ENCODE data around the gene RIPK4.

Gene RIPK4

GRCh38 chr21:41765420-41765821, 1.4 kb downstream of the RIPK4 start:
- H3K4me3 ChIP-seq (ENCODE audit: low read depth, low read length): no peak overlapping the region
- H3K27me3 ChIP-seq: peaks cover 55% of the 10 kb centered on the region
- no peaks in the 10 kb centered on the region for H3K36me3 ChIP-seq
- H3K4me1 ChIP-seq: no peaks in the 10 kb centered on the region
- no peaks in the 10 kb centered on the region for H3K9me3 ChIP-seq
- no peak for DNase-seq
- TF ChIP-seq CTCF (IDR thresholded peaks at IDR 0.05; ENCODE audit: low read depth, low read length): no peak

GRCh38 chr21:41764558-41765419, 2.1 kb downstream of the RIPK4 start:
- Histone ChIP-seq H3K4me1 (no peaks in the 10 kb centered on the region), H3K9me3 (no peaks in the 10 kb centered on the region), H3K27me3 (peaks cover 51% of the 10 kb centered on the region), H3K4me3 (ENCODE audit: low read depth, low read length) (no peak overlapping the region), H3K36me3 (no peaks in the 10 kb centered on the region)
- DNase-seq: no peak
- no peak for TF ChIP-seq CTCF (IDR thresholded peaks at IDR 0.05; ENCODE audit: low read depth, low read length)

GRCh38 chr21:41763996-41764395, 2.9 kb downstream of the RIPK4 start:
- H3K27me3 ChIP-seq: peaks cover 46% of the 10 kb centered on the region
- H3K36me3 ChIP-seq: no peaks in the 10 kb centered on the region
- H3K4me3 ChIP-seq (ENCODE audit: low read depth, low read length): no peak overlapping the region
- DNase-seq: no peak
- no peaks in the 10 kb centered on the region for H3K9me3 ChIP-seq
- TF ChIP-seq CTCF (IDR thresholded peaks at IDR 0.05; ENCODE audit: low read depth, low read length): no peak
- H3K4me1 ChIP-seq: no peaks in the 10 kb centered on the region

GRCh38 chr21:41763398-41763931, 3.4 kb downstream of the RIPK4 start:
- Histone ChIP-seq H3K9me3 (no peaks in the 10 kb centered on the region), H3K36me3 (no peaks in the 10 kb centered on the region), H3K27me3 (peaks cover 41% of the 10 kb centered on the region), H3K4me1 (no peaks in the 10 kb centered on the region), H3K4me3 (ENCODE audit: low read depth, low read length) (no peak overlapping the region)
- no peak for TF ChIP-seq CTCF (IDR thresholded peaks at IDR 0.05; ENCODE audit: low read depth, low read length)
- DNase-seq: no peak

GRCh38 chr21:41762753-41763152, 4.1 kb downstream of the RIPK4 start:
- no peak overlapping the region for H3K4me3 ChIP-seq (ENCODE audit: low read depth, low read length)
- TF ChIP-seq CTCF (IDR thresholded peaks at IDR 0.05; ENCODE audit: low read depth, low read length): no peak
- H3K27me3 ChIP-seq: peaks cover 33% of the 10 kb centered on the region

More at GRCh38 chr21:41762753-41763152, 4.1 kb downstream of the RIPK4 start:
- Histone ChIP-seq H3K9me3 (no peaks in the 10 kb centered on the region), H3K4me1 (no peaks in the 10 kb centered on the region), H3K36me3 (no peaks in the 10 kb centered on the region)
- no peak for DNase-seq
